ENCODE data around the gene CCDC187. TPM values are rescaled to one million over a fixed set of nuclear protein-coding genes. Genes with fewer than 3 reads are reported as not detected.
A peak's percentile ranks its signal among the peaks of the same experiment; 100 is the strongest.
"Not testable (repeated sequence)": the region's sequence is repeated elsewhere in the genome, so short reads cannot be mapped to it uniquely, and the experiment has no call there.

Gene CCDC187
- total and polyA plus RNA-seq, 5 experiments from 2014 or later, result not detected

DNA sequence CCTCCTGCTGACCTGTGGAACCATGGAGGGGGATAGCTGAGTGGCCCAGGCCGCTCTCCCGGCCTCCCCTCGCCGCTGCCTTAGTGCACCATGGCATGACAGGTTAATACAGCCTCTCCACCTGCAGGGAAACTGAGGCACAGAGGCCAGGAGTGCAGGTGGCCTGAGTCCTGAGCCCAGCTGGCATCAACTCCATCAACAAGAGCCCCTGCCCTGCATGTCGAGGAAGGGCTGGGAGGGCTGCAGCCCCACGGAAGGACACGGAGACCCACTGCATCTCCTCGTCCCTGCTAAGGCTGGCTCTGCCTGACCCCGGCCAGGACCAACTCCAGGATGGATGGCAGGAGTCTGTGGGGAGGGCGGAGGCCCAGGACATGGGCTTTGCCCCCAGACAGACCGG is 27.2 kb downstream of the CCDC187 start:
- Mint-ChIP-seq H3K36me3 (no peaks in the 10 kb centered on the region), H3K4me3 (no peak overlapping the region), H3K27ac (no peak overlapping the region), H3K27me3 (peaks cover 0 to 5% (median 0%) of the 10 kb centered on the region in 5 donors), H3K4me1 (no peaks in the 10 kb centered on the region), H3K9me3 (no peaks in the 10 kb centered on the region)
- no peak for ATAC-seq
- no peak for DNase-seq
- POLR2A ChIA-PET, result no interaction called here

- no peak for ATAC-seq
- Mint-ChIP-seq H3K9me3 (no peaks in the 10 kb centered on the region), H3K4me3 (no peak overlapping the region), H3K4me1 (no peaks in the 10 kb centered on the region), H3K27me3 (peaks cover 0 to 5% (median 0%) of the 10 kb centered on the region in 5 donors), H3K27ac (no peak overlapping the region), H3K36me3 (no peaks in the 10 kb centered on the region)
- POLR2A ChIA-PET, result no interaction called here
- no peak for DNase-seq
Measured at GRCh38 chr9:136275655-136276429, 28.1 kb downstream of the CCDC187 start.

GRCh38 chr9:136274786-136275654 is 28.9 kb downstream of the CCDC187 start:
- no peak overlapping the region for H3K4me3 Mint-ChIP-seq
- H3K36me3 Mint-ChIP-seq, result no peaks in the 10 kb centered on the region
- no peaks in the 10 kb centered on the region for H3K4me1 Mint-ChIP-seq
- POLR2A ChIA-PET, result no interaction called here
- no peak for DNase-seq
- no peak for ATAC-seq
- peaks cover 0 to 5% (median 0%) of the 10 kb centered on the region in 5 donors for H3K27me3 Mint-ChIP-seq
- H3K9me3 Mint-ChIP-seq, result no peaks in the 10 kb centered on the region
- H3K27ac Mint-ChIP-seq, result no peak overlapping the region

DNA sequence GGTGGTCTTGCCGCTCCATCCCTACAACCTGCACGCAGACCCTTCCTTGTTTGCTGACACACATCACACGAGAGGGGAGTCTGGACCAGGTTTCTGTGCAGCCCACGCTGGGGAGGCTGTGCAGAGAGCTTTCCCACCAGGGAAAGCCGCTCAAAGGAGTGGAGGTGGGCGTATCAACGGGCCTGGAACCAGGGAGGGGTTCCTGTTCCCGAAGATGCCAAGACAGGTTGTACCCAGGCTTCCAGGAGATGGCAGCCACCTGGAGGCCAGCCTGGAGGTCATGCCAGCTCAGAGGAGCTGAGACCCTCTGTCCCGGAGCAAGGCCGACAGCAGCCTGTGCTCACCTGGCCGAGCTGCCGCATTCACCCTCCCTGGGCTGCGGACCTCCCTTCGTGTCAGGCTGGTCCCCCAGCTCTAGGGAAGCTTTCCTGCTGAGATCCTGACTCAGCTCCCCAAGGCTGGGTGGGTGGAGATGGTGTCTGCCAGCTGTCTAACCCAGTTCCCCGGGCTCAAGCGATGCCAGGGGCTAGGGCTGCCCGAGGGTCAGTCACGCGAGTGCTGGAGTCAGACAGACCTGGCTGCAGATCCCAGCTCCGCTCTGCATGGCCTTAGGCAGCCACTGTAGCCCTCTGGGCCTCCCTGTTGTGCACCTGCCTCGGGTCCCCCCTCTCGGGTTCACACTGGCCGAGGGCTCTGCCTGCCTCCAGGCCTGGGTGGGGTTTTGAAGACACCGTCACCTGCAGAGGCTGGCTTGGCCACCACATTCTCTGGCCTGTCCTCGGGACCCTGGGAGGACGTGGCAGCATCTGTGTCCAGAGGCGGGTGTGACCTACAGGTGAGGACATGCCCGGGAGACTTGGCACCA is 29.7 kb downstream of the CCDC187 start:
- POLR2A ChIA-PET, result no interaction called here
- H3K4me1 Mint-ChIP-seq, result no peaks in the 10 kb centered on the region
- no peak overlapping the region for H3K4me3 Mint-ChIP-seq
- no peak for DNase-seq
- peaks cover 0 to 5% (median 0%) of the 10 kb centered on the region in 5 donors for H3K27me3 Mint-ChIP-seq
- H3K9me3 Mint-ChIP-seq, result no peaks in the 10 kb centered on the region
- H3K27ac Mint-ChIP-seq, result no peak overlapping the region
- H3K36me3 Mint-ChIP-seq, result no peaks in the 10 kb centered on the region
- no peak for ATAC-seq

GRCh38 chr9:136273244-136273865 is 30.5 kb downstream of the CCDC187 start:
- H3K9me3 Mint-ChIP-seq, result no peaks in the 10 kb centered on the region
- H3K4me3 Mint-ChIP-seq, result no peak overlapping the region
- ATAC-seq (no peak), DNase-seq (no peak)
- POLR2A ChIA-PET, result no interaction called here
- H3K4me1 Mint-ChIP-seq, result no peaks in the 10 kb centered on the region
- no peaks in the 10 kb centered on the region for H3K36me3 Mint-ChIP-seq
- peaks cover 0 to 5% (median 0%) of the 10 kb centered on the region in 5 donors for H3K27me3 Mint-ChIP-seq
- H3K27ac Mint-ChIP-seq, result no peak overlapping the region

GRCh38 chr9:136270173-136270705 is 33.7 kb downstream of the CCDC187 start:
- Mint-ChIP-seq H3K27me3 (peaks cover 0 to 3% (median 0%) of the 10 kb centered on the region in 5 donors), H3K36me3 (no peaks in the 10 kb centered on the region), H3K4me1 (peaks cover 0 to 9% (median 3%) of the 10 kb centered on the region in 4 donors), H3K4me3 (no peak overlapping the region), H3K27ac (no peak overlapping the region), H3K9me3 (no peaks in the 10 kb centered on the region)
- POLR2A ChIA-PET, result no interaction called here
- no peak for ATAC-seq
- DNase-seq, result no peak

GRCh38 chr9:136268735-136269134 is 35.2 kb downstream of the CCDC187 start:
- H3K4me3 Mint-ChIP-seq, result peak overlapping the region in 4 of 10 donors; percentile 11 to 76 (median 37)
- POLR2A ChIA-PET, result no interaction called here
- peak overlapping the region in 2 of 10 donors; percentile 34 to 57 for H3K27ac Mint-ChIP-seq
- peaks cover 0 to 3% (median 0%) of the 10 kb centered on the region in 5 donors for H3K27me3 Mint-ChIP-seq
- H3K36me3 Mint-ChIP-seq, result no peaks in the 10 kb centered on the region
- H3K4me1 Mint-ChIP-seq, result peaks cover 0 to 9% (median 3%) of the 10 kb centered on the region in 4 donors
- DNase-seq, result no peak
- no peaks in the 10 kb centered on the region for H3K9me3 Mint-ChIP-seq
- ATAC-seq, result no peak

DNA sequence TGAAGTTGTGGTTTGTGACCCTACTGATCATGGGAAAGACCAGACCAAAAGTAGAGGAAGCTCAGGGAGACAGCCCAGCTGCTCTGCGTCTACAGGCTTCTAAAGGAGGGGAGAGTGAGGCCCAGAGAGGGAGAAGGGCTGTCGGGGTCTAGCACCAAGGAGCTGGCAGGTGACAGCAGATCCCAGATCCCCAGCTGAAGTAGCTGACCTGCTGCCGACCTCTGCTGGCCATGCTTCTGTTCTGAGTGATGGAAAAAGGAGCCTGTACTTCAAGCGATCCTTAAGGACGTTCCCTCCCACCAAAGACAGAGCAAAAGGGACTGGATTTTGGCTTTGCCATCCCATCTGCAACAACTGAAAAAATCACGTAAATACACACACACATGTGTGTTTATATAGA is 35.6 kb downstream of the CCDC187 start:
- POLR2A ChIA-PET, result interaction anchor here (1.5 to 2.0 kb wide), 3 partner anchors 22 to 95 kb away, joined by 6 to 11 read pairs (median 9); partner anchors contain the start of genes DNLZ and QSOX2
- Mint-ChIP-seq H3K4me1 (peaks cover 0 to 9% (median 3%) of the 10 kb centered on the region in 4 donors), H3K9me3 (no peaks in the 10 kb centered on the region), H3K4me3 (peak overlapping the region in 9 of 10 donors; percentile 56 to 87 (median 76)), H3K36me3 (no peaks in the 10 kb centered on the region), H3K27ac (peak overlapping the region in 3 of 10 donors; percentile 47 to 92 (median 85)), H3K27me3 (peaks cover 0 to under 1% (median 0%) of the 10 kb centered on the region in 5 donors)
- no peak for ATAC-seq
- DNase-seq, result no peak

GRCh38 chr9:136267261-136268111 is 36.4 kb downstream of the CCDC187 start:
- Mint-ChIP-seq H3K27me3 (no peaks in the 10 kb centered on the region), H3K9me3 (no peaks in the 10 kb centered on the region), H3K27ac (peak overlapping the region; percentile 19 to 93 (median 77)), H3K4me1 (peaks cover 0 to 9% (median 3%) of the 10 kb centered on the region in 4 donors), H3K4me3 (peak overlapping the region; percentile 75 to 87 (median 80)), H3K36me3 (no peaks in the 10 kb centered on the region)
- DNase-seq (peak; percentile 75 to 90 (median 82)), ATAC-seq (peak; percentile 93 to 97)
- POLR2A ChIA-PET, result interaction anchor here (1.0 to 2.0 kb wide), 4 partner anchors 14 to 96 kb away, joined by 3 to 11 read pairs (median 8); partner anchors contain the start of genes DNLZ and QSOX2

DNA sequence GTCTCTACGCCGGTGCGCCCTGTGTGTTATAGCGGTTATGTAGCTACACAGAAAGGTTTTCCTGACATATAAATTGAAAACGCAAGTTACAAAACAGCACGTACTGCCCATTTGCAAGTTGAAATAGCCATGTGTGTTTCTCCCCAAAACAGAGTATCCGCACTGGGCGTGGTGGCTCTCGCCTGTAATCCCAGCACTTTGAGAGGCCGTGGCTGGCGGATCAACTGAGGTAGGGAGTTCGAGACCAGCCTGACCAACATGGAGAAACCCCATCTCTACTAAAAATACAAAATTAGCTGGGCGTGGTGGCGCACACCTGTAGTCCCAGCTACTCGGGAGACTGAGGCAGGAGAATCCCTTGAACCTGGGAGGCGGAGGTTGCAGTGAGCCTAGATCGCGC is 37.3 kb downstream of the CCDC187 start:
- DNase-seq, ATAC-seq, H3K4me1 Mint-ChIP-seq, H3K27me3 Mint-ChIP-seq, H3K9me3 Mint-ChIP-seq, H3K36me3 Mint-ChIP-seq: not testable (repeated sequence)
- peak overlapping the region; percentile 63 to 87 (median 80) for H3K4me3 Mint-ChIP-seq
- POLR2A ChIA-PET, result interaction anchor here (1.0 to 2.0 kb wide), 4 partner anchors 13 to 97 kb away, joined by 3 to 11 read pairs (median 8); partner anchors contain the start of genes DNLZ and QSOX2
- peak overlapping the region in 8 of 10 donors; percentile 56 to 93 (median 80) for H3K27ac Mint-ChIP-seq

All from naive thymus-derived CD8-positive, alpha-beta T cell (primary cell).